HG03457 (cell line): Measurements from ENCODE around the gene ROR1.

Source experiments
- ATAC-seq: cut with Tn5 transposase; IDR thresholded peaks from one replicate; pipeline ENCODE4 v1.9.1; 2021; ENCODE audit warnings: moderate number of reproducible peaks; ENCODE audit not compliant: unreplicated experiment

The ROR1 gene

DNA sequence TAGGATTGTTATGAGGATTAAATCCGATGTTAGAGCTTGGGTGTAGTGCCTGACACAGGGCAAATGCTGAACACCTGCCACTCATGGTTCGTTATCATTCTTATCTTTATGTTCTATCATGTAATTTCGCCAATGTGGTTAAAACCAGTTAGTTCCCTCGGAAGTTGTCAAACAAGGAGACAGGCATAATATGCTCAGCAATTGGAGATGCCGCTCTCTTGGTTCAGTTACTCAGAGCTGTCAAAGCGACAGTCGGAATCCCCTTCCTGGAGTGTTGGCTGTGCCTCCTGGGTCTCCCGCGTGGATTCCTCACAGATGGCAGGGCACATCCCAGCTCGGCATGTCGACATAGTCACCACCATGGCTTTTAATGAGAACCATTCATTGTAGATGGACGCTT lies 192.2 kb downstream of the ROR1 start:
- ATAC-seq = no peak

DNA sequence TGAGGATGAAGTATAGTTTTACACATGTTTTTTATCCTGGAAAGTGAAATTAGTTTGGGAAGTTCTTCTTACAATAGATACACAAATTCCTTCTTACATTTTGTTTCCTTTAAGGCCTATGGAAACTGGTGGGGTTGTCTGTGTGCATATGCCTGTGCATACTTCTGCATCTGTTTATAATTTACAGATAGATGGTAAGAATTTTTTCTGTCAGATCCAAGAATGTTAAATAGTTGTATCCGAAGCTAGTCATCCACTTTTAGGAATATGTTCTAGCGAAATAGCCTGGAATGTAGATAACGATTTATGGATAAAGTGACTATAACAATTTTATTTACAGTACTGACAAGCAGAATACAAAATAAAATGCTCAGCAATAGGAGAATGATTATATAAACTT lies 194.1 kb downstream of the ROR1 start:
- ATAC-seq = no peak

DNA sequence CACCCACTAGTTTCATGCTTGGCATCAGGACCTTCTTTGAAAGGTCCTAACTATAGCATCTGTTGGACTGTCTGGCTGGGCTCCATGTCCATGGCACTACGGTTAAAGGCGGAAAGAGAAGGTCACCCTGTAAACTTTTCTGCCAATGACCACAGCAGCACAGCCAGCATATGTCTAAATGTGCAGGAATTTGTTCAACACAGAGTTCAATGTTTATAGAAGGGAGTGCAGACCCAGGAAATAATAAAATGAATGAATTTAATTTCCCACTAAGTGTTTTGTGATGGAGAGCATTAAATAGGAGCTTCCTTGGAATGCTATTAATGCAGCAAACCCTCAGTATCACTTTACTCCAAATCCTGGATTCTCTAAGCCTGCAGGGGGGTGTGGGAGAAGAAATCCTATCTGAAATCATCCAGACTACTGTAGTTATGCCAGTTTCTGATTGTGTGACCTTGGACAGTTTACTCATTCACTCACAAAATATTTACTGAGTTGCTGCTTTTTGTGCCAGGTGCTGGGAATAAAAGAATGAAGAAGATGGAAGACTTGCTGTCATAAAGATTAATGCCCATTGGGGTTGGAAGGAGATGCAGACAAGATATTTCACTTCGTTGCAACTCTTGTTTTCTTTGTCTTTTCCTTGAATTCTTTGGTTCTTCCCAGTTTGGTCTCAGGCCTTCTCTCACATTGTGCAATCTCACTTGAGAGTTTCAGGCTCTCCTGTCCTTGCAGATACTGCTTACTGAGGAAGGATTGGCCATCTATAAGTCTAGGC lies 195.0 kb downstream of the ROR1 start:
- no peak for ATAC-seq

DNA sequence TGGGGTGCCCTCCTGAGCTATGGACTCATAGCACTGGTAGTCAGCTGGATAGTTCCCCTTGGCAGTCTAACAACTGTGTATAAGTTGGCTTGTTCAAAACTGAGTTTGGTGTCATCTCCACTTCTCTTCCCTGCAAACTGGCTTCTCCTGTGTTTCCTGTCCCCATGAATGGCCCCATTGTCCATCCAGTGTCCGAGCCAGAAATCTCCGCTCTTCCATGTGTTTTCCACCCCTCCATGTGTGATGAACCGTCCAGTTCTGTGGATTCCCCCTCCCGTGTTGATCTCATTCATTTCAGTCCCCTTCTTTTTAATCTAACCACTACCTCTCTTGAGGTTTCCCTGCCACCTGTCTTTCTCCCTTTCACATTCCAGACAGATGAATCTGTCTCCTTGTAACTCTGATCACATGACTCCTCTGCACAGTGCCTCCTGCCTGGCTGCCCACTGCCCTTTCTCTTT lies 195.7 kb downstream of the ROR1 start:
- no peak for ATAC-seq

DNA sequence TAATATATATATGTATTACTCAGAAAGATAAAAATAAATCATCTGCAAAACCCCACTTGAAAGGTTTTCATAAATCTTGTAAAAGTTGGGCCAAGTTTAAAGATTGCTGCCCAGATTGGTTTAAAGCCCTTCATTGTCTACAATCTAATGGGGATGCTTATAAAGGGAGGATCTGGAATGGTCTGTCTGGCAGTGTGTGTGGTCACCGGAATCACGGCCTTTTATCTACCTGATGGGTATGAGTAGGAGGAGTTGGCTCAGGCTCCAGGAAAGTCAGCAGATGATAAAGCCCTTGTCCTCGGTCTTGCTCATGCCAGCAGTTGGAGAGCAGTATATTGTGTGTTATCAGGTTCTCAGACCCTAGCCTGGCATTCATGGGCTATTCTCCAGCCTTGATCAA lies 197.7 kb downstream of the ROR1 start:
- no peak for ATAC-seq

DNA sequence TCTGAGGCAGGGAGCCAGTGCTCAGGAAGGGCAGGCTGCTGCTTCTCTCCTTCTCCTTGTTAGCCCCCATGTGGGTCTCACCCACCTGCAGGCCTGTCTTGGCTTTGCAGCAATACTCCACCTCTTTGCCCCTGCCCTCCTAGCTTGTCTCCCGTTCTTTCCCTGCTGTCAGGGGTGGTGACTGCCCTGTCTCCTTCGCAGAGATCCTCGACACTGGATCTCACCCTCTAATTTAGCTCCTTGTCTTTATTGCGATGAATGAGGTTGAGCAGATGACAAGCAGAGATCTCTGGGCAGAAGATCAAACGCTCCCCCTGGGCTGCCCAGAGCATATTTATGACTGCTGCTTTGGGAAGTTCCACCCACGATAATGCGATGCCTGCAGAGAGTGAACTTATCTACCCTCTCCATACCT lies 199.2 kb downstream of the ROR1 start:
- no peak for ATAC-seq

DNA sequence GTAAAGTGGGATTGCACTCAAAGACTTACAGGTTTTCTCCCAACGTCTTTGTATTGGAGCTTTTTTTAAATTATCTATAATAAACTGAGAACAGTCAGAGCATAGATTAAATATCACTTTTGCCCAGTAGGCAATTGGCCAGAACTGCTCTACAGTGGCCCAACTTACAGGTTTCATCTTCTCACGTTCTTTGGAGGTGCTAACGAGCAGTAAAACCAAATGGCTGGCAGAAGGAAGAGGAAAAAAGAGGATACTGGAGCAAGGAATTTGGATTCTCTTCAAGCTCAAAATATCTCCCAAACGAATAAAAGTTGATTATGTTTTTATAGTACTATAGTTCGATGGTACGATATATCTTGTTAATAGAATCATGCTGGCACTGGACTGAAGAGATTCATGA lies 201.1 kb downstream of the ROR1 start:
- no peak for ATAC-seq

DNA sequence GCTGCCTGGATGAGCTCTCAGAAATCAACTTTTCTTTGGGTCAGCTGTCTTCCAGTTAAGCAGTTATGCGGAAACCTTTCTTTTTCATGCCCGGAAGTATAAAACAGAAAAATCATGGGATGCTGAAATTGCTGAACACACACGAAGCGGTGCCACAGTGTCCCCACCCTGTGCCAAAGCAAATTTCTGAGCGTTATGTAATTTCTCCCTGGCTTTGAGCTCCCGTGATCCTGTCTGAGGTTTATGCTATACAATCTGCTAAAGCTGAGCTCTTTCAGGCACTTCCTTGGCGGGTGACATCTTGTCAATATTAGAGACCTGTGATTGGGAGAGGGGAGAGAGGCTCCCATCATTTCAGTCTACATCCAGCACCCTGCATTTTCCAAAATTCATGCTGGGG lies 201.7 kb downstream of the ROR1 start:
- no peak for ATAC-seq

DNA sequence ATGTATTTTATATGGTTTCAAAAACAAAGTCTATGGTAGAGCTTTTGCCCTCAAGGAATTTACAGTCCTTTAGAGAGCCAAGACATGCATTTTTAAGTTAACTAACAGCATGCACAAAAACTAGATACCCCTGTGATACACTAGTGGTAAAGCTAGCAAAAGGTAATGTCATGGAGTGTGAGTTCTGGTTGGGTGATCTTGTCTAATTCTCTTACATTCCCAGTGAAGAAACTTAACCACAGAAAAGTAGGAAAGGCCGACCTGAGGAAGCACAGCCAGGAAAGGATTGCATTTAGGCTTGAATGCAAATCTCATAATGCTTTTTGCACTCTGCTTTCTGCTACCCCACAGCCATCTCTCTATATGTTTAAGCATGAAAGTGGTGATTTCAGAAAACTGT lies 202.2 kb downstream of the ROR1 start:
- ATAC-seq = no peak

DNA sequence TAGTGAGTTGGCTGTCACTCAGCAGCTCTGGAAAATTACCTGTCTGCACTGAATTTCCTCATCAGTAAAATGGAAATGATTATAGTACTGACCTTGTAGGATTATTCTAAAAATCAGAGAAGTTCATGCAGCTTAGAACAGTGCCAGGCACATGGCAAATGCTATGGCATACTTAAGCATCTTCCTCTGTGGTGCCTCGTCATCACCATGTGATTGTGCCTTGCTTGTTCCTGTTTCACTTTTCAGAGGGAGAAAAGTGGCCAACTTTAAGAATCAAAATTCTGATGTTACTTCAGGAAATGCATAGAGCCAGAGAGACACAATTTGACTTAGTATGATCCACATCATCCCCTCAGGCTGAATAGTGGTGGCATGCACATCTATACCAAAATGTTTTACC lies 203.6 kb downstream of the ROR1 start:
- no peak for ATAC-seq

DNA sequence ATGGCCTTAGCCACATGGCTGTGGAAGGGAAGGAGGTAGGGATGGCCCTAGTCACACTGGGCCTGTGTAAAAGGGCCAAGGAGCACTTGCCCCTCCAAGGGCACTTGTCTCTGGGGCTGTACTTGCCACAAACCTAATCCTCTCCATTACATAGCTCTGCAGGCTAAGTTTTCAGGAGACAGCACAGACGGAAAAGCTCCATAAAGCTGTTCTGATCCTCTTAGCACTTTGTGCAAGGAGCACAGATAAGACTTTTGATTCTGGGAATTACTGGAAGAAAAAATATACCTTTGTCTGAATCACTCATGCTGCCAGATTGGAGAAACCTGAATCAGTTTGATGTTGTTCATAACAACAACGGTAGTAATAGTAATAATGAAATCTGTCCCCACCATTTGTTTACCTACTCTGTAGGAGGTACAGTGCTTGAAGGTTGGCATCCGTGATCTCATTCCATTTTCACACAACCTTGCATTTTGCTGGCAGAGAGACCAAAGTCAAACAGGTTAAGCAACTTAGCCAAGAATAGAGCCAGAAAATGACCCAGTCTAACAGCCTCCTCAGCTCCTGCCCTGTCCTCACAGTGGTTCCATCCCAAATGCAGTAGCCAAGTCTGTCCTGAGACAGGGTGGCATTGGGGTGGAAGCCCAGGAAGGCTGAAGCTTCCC lies 207.1 kb downstream of the ROR1 start:
- no peak for ATAC-seq

DNA sequence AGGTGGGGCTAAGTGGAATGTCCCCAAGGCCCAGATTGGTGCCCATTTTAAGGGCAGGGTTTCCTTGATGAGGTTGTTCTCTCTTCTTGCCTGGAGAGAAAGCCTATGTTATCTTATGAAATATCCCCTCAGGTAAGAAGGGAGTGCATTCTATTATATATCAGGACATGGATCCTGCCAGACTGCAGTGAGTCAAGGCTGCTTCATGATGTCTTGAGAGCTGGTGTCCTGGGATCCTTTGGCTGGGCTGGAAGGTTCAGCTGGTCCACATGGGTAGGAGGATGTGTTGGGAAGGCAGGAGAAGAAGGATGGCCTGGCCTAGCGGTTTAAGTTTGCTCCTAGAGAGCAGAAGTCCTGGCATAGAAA lies 207.6 kb downstream of the ROR1 start:
- ATAC-seq = no peak

DNA sequence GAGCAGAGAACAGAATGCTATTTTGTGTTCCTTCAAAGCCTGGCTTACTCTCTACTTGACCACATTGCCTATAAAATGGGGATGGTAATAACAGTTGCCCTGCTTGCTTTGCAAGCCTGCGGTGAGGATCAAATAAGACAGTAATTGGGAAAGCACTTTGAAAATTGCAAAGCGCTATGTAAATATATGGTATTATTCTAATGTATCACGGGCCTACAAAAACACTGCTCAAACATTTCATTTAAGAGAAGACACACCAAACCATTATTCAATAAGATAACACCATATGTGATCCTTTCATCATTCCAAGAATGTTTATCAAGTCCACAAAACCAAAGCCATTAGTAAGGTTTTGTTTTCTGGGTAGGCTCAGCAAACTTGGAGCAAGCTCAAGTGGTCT lies 208.4 kb downstream of the ROR1 start:
- ATAC-seq = no peak

DNA sequence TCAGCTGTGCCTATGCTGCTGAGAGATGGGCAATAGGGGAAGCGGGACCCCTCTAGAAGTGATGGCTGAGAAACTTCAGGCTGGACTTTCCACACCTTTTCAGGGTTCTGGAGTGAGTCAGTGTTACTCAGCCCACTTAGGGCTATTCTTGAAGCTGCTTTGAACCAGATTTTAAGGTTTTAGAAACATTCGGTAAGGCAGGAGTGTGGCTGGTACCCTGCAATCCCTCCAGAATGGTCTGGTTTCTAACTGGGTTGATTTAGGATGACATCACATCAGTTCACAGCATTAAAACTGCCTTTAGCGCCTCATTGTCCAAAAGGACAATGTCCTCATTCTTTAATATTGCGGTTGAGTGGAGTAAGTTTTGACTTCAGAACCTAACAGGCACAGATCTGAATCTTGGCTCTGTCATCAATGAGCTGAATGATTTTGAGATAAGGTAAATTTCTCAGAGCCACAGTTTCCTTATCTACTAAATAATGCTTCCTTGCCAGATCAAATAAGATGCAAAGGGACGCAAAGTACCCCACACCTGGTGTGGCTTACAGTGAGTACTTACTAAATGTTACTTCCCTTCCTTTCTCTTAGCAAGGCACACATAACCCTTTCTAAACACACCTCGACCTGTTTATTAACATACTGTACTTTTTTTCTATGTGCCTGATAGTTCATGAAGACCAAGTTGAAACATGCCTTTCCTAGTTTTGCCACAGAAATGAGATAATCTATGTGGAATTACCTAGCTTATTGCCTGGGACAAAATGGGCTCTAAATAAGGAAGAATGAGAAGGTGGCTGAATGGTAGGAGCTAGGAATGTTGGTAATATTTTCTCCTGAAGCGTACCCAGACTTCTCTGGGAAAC lies 209.8 kb downstream of the ROR1 start:
- ATAC-seq = no peak

DNA sequence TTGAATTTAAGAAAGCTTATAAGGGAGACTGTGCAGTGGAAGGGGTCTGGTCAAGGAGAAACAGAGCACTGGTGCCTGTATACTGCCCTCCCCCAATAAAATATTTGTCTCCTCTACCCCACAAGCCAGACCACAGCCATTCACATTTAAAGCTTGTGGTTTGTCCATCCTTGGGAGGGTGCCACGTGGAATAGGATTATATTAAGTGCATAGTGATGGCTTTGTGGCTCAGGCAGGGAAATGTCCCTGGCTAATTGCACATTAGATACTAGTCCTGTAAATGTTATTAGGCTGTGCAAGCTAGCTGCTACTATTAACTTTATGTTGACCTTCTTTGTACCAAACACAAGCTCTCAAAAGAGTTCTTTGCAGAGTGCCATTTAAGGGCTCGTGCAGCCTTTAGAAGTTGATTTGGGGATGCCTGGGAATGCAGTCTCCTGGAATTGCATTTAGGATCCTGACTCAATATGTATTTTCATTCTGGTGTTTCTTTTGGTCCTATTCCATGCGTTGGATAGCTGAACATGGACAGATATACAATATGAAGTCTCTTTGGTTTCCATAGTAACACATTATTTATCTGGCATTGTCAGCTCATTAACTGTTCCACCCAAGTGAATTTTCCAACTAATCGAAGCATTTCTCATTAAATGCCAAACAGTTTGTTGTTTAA lies 210.6 kb downstream of the ROR1 start:
- ATAC-seq = no peak

DNA sequence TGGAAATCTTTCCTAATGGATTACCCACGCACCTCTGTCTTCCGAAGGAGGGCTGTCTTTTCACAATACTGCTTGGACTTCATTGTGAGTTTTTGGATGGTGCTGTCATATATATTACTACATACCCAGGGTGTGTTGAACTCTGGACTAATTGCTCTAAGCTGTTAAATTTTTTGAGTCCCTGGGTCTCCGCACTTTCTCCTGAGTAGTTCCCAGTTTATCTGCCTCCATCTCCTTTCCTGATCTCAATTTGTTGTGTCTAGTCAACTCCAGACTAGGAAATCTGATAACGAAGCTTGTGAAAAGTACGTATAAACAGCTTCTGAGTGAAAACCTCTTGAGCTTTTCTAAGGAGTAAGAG lies 211.1 kb downstream of the ROR1 start:
- no peak for ATAC-seq

DNA sequence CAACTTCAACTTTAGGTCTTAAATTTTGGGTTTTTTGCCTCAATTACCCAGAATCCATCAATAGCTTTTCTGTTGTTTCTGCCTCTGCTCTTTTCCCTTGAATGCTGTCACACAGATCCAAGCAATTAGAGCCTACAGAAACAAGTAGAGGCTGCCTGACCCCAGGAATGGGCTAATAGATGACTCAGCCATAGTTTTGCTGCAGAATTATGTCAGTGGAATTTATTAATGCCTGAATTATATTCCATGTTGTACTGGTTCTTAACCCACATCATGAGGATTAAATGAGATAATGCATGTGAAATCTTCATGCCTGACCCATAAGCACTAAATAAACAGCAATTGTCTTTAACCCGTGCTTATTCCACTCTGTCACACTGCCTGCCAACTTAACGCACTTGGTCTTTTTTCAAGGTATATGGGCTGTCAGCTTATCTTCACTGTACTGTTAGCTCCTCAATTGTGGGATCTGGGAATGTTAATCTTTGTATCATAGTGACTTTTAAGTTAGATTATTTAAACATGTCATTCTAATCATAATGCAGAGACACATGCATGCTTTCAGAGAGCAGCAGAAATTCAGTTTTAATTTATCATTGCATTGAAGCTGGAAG lies 213.3 kb downstream of the ROR1 start:
- no peak for ATAC-seq

DNA sequence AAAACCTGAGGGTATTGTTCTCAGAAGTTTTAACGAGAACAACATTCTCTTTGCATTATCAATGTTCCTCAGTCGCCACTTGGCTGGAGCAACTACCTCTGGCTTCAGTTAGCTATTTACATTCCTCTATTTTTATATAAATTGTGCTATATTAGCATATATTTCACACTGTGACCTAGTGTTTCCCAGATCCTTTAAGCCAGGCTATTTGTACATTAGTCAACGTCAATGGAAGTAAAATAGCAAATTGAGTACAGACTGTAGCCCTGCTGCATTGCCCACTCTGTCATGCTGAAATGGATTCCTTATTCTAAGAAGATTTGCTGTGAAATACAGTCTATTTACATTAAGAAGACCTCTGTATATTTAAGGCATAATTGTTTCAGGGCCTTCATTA lies 213.8 kb downstream of the ROR1 start:
- ATAC-seq = no peak

DNA sequence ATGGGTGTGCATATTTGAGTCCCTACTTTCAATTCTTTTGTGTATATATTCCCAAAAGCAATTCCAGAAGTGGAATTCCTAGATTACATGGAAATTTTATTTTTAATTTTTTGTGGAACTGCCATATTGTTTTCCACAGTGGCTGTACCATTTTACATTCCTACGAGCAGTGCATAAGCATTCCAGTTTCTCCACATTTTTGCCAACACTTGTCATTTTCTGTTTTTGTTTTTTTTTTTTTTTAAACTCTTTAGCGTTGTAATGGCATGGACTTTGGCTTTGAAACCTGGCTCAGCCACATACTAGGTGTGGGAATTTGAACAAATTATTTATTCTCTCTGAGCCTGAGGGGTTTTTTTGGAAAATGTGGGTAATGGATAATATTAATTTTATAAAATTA lies 215.1 kb downstream of the ROR1 start:
- no peak for ATAC-seq

DNA sequence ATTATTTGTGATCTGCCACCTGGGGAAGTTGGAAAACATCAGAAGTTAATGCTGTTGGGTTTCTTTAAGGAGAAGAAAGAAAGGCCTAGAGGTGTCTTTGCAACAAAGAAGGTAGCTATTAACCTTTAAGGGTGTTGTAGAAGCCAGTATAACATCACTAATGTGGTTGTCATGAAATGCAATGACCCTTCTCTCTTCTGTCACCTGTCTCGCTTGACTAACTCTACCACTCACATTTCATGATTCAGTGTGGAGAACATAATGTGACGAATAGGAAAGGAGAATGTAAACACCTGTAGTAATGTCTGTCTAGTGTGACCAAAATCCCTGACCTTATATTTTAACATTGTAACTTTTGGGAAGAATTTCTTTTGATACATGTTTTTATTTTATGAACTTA lies 217.9 kb downstream of the ROR1 start:
- ATAC-seq = no peak

DNA sequence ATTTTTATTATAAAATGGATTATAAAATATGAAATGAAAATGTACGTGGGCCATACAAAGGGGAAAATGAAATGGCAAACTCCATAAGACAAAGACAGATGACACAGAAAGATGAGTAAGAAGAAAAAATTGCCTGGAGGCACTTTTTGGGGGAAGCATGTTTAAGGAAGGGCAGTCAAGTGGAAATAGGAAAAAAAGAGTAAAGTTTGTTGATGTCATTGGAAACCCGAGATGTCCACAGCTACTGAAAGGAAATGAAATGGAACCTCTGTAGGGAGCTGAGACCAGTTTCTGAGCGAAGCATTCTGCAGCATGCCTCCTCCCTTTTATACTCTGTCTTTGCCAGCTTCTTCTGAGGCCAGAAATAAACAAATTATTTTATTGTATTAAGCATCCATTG lies 226.2 kb downstream of the ROR1 start:
- ATAC-seq = no peak
